ENCODE measurements around the gene KIF5A. TPM values are rescaled to one million over a fixed set of nuclear protein-coding genes. Genes with fewer than 3 reads are reported as not detected.

The KIF5A gene
- total and polyA plus RNA-seq, 2 of the 13 experiments (the other 11 are each of a cell fraction or from before 2014, with no cell fraction given), result 1.6 to 11.9 TPM

- TF ChIP-seq, protein P1, sequence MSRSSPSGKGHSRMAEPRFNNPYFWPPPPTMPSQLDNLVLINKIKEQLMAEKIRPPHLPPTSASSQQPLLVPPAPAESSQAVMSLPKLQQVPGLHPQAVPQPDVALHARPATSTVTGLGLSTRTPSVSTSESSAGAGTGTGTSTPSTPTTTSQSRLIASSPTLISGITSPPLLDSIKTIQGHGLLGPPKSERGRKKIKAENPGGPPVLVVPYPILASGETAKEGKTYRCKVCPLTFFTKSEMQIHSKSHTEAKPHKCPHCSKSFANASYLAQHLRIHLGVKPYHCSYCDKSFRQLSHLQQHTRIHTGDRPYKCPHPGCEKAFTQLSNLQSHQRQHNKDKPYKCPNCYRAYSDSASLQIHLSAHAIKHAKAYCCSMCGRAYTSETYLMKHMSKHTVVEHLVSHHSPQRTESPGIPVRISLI (CRISPR knock-in tag; IDR thresholded peaks at IDR 0.05; ENCODE audit: borderline replicate concordance), result no peak
- TF ChIP-seq ZFP37 (CRISPR knock-in tag; IDR thresholded peaks at IDR 0.05; ENCODE audit: borderline replicate concordance) (no peak), ZNF407 (CRISPR knock-in tag; IDR thresholded peaks at IDR 0.05; ENCODE audit: not compliant biosample characterization) (no peak), ZSCAN30 (CRISPR knock-in tag; IDR thresholded peaks at IDR 0.05) (no peak), SIX4 (CRISPR knock-in tag; IDR thresholded peaks at IDR 0.05) (no peak), JARID2 (CRISPR knock-in tag; IDR thresholded peaks at IDR 0.05; ENCODE audit: insufficient replicate concordance) (no peak)
- TF ChIP-seq, protein P2, sequence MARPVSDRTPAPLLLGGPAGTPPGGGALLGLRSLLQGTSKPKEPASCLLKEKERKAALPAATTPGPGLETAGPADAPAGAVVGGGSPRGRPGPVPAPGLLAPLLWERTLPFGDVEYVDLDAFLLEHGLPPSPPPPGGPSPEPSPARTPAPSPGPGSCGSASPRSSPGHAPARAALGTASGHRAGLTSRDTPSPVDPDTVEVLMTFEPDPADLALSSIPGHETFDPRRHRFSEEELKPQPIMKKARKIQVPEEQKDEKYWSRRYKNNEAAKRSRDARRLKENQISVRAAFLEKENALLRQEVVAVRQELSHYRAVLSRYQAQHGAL (CRISPR knock-in tag; IDR thresholded peaks at IDR 0.05; ENCODE audit: not compliant biosample characterization), result no peak
These were observed 73.5 kb downstream of the KIF5A start (continued) for GRCh38 chr12:57623385-57623784.
